NT2/D1 (cell line): ENCODE data around the gene SLC35B4.
"Not testable (repeated sequence)": the region's sequence is repeated elsewhere in the genome, so short reads cannot be mapped to it uniquely, and the experiment has no call there.

Experiments
- DNase-seq: peaks from one replicate; pipeline ENCODE4 v3.0.0-alpha.2; 2011; ENCODE audit warnings: low read depth, low spot score
- H3K27me3 ChIP-seq: 2 replicates; pipeline ENCODE4 v1.6.0; 2011; ENCODE audit warnings: mild to moderate bottlenecking; ENCODE audit not compliant: insufficient read length, insufficient read depth
- H3K36me3 ChIP-seq: 2 replicates; pipeline ENCODE4 v1.6.1; 2011; ENCODE audit warnings: mild to moderate bottlenecking, low read length, mixed read lengths; ENCODE audit not compliant: insufficient read depth, insufficient read length
- H3K4me1 ChIP-seq: 2 replicates; pipeline ENCODE4 v1.5.1; 2011; ENCODE audit not compliant: insufficient read depth, insufficient read length
- H3K4me3 ChIP-seq: 2 replicates; pipeline ENCODE4 v1.5.1; 2011; ENCODE audit warnings: low read depth; ENCODE audit not compliant: insufficient read length
- H3K9ac ChIP-seq: 2 replicates; pipeline ENCODE4 v1.6.0; 2011; ENCODE audit warnings: low read depth; ENCODE audit not compliant: insufficient read length
- H3K9me3 ChIP-seq: 2 replicates; pipeline ENCODE4 v1.5.1; 2011; ENCODE audit warnings: mild to moderate bottlenecking, low read length; ENCODE audit not compliant: insufficient read depth
- SUZ12 ChIP-seq: IDR thresholded peaks from 2 replicates; pipeline ENCODE4 v1.6.1; 2011; ENCODE audit not compliant: insufficient read length, insufficient read depth; ENCODE audit errors: extremely low read depth
- YY1 ChIP-seq: IDR thresholded peaks from 2 replicates; pipeline ENCODE4 v1.6.1; 2011; ENCODE audit not compliant: insufficient read length, insufficient read depth
- ZNF274 ChIP-seq: IDR thresholded peaks from 2 replicates; pipeline ENCODE4 v1.6.1; 2011; ENCODE audit warnings: mild to moderate bottlenecking, low read depth, low read length

The SLC35B4 gene

DNA sequence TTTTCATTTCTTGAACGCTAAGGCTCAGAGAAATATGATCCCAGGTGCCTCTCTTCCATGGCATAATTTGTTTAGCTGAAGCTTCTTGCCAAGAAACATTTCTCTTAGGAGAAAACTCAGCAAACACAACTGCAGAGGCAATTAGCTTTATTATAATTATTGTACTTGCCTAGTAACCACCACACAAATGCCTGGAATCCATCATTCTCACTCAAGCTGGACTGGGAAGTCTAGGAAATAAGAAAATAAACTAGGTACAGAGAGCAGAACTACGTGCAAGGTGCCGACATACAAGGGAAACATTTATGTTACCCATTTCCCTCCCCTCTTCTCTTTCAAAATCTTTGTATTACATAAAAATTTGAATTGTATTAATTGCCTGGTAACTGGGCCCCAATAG is 15.1 kb downstream of the SLC35B4 start:
- Histone ChIP-seq H3K36me3 (peaks cover 71% of the 10 kb centered on the region), H3K4me1 (no peaks in the 10 kb centered on the region), H3K27me3 (no peaks in the 10 kb centered on the region), H3K4me3 (no peak overlapping the region), H3K9ac (no peak overlapping the region), H3K9me3 (no peaks in the 10 kb centered on the region)
- no peak for DNase-seq
- no peak for TF ChIP-seq ZNF274
- TF ChIP-seq SUZ12, result no peak
- TF ChIP-seq YY1, result no peak

DNA sequence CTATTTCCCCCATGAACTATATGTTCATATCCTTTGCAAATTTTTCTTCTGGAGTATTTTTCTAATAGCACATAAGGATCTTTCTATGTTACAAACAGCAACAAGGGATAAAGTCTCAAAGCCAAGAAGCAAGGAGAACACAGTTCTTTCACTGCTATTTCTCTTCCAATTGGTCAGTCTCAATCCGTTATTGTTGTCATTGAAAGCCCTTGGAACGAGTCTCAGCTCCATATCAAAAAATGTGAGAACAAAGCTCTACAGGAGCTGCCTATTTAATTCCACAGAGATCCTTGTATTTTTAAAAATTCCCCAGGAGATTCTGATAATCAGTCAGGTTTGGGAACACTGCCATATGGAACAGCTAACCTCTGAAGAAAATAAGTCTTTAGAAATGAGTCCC is 15.7 kb downstream of the SLC35B4 start:
- Histone ChIP-seq H3K9ac (no peak overlapping the region), H3K36me3 (peaks cover 72% of the 10 kb centered on the region), H3K27me3 (no peaks in the 10 kb centered on the region), H3K9me3 (no peaks in the 10 kb centered on the region), H3K4me3 (no peak overlapping the region), H3K4me1 (no peaks in the 10 kb centered on the region)
- DNase-seq, result no peak
- TF ChIP-seq SUZ12, result no peak
- TF ChIP-seq YY1, result no peak
- no peak for TF ChIP-seq ZNF274

DNA sequence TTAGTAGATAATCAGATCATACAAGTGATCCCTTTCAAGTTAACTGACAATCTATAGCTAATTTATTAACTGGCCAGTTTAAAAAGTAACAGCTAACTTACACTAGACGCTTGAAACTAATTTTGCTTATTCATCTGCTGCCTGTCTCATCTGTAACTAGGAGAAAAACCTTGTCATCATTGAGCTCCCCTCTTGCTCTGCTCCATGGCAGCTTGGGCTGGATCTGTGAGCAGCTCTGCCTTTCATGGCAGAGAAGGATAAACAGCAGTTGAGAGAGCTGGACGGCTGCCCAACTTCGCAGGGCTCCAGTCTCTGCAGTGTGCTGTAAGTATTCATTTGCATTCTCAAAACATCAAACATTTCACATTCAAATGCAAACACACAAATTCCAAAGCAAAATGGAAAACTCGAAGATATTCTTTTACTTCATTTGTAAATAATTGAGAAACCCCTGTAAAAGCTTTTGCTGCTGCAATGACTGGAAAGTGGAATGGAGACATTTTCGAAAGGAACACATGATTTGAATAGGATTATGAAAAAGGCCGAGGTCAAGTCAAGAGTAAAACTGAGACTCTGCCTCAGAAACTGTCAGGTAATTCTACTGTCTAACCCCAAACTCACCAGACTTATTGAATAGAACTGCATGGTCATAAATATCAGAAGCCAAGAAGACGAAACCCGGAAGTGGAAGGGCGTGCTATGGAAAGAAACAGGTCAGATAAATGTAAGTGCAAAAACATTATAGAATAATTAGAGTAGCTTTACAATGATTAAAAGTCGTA is 17.6 kb downstream of the SLC35B4 start:
- no peaks in the 10 kb centered on the region for H3K27me3 ChIP-seq
- peaks cover 78% of the 10 kb centered on the region for H3K36me3 ChIP-seq
- H3K9me3 ChIP-seq, result no peaks in the 10 kb centered on the region
- H3K4me1 ChIP-seq, result no peaks in the 10 kb centered on the region
- H3K4me3 ChIP-seq, result no peak overlapping the region
- peak; percentile 16 for DNase-seq
- TF ChIP-seq YY1 (no peak), SUZ12 (no peak), ZNF274 (no peak)
- H3K9ac ChIP-seq, result no peak overlapping the region

DNA sequence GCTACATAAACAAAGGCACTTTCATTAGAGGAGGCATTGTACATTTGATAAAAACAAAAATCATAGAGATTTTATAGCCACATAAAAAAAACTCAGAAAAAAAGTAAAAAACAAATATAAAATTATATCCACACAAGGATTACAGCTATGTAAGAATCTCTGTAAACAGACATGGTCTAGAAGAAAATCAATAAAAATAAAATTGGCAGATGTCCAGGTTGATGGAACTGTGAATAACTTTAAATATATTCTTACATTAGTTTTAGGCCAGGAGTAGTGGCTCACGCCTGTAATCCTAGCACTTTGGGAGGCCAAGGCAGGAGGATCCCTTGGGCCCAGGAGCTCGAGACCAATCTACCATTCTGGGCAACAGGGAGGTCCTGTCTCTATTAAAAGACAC is 19.2 kb downstream of the SLC35B4 start:
- TF ChIP-seq YY1 (no peak), SUZ12 (no peak), ZNF274 (no peak)

DNA sequence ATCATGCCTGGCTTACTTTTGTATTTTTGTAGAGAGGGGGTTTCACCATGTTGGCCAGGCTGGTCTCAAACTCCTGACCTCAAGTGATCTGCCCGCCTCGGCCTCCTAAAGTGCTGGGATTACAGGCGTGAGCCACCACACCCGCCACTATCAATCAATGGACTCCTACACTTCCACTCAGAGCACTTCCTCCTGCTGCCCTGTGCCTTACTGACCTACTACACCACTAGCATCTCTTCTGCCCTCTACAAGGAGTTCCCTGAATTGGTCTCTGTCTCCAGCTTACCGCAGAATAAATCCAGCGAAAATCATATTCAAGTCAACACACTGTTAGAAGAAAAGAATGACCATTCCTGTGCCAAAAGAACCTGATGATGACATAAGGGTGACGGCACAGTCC is 20.7 kb downstream of the SLC35B4 start:
- H3K9me3 ChIP-seq, H3K9ac ChIP-seq, H3K4me3 ChIP-seq, H3K27me3 ChIP-seq, DNase-seq, H3K4me1 ChIP-seq: not testable (repeated sequence)
- peaks cover 63% of the 10 kb centered on the region for H3K36me3 ChIP-seq

More for the DNA sequence above, 19.2 kb downstream of the SLC35B4 start:
- DNase-seq, result no peak
- Histone ChIP-seq H3K9me3 (no peaks in the 10 kb centered on the region), H3K27me3 (no peaks in the 10 kb centered on the region), H3K9ac (no peak overlapping the region), H3K36me3 (peaks cover 77% of the 10 kb centered on the region), H3K4me3 (no peak overlapping the region), H3K4me1 (no peaks in the 10 kb centered on the region)

DNA sequence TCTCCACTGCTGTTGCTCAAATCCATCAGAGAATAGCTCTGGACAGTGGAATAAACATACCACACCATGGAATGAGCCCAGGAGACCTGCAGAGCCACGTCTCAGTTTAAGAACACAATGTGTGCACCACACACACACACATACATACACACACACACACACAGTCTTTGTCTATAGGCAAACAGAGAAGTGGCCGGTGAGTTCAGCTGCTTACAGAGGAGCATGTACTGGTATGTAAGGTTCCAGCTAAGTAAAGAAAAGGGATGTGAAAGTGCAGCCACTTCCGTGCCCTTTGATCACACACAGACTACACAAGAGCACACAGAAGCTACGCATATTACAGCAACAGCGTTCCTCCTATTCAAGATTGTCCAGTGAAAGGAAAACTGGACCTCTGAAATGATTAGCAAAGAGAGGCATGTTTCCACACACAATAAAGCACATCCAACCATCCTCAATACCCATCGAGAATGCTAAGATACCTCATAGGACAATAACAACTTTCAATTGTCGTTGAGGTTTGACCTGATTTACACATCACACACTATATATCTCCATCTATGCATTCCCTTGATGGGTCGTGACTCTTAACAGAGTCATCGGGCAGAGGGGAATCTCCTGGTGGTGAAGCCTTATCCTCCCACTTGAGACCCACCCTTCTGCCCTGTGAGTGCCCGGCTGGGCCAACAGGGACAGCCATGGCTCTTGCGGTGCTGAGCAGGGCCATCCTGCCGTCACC is 23.6 kb downstream of the SLC35B4 start:
- no peak for TF ChIP-seq YY1
- no peak for TF ChIP-seq ZNF274
- no peak for TF ChIP-seq SUZ12
- no peak overlapping the region for H3K4me3 ChIP-seq
- H3K4me1 ChIP-seq, result no peaks in the 10 kb centered on the region
- peaks cover 42% of the 10 kb centered on the region for H3K36me3 ChIP-seq
- H3K9me3 ChIP-seq, result no peaks in the 10 kb centered on the region
- no peak for DNase-seq
- no peak overlapping the region for H3K9ac ChIP-seq
- H3K27me3 ChIP-seq, result no peaks in the 10 kb centered on the region

DNA sequence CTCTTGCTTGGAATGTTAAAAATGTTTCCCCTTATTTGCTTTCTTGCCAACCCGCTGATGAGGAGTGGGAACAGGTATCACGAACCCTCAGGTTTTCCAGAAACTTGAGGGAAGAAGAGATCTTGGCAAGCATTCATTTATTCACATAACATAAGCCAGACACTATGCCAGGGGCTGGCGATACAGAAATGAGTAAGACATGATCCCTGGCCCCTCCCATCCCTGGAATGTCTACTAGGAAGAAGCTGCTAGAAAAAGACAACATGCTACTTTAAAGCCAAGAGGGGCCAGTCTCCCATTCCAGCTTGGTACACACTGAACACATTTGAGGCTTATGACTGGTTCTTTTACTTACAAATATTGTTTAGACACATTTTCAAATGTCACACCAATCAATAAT is 26.4 kb downstream of the SLC35B4 start:
- DNase-seq, result no peak
- Histone ChIP-seq H3K4me1 (no peaks in the 10 kb centered on the region), H3K9me3 (no peaks in the 10 kb centered on the region), H3K36me3 (peaks cover 19% of the 10 kb centered on the region), H3K4me3 (no peak overlapping the region), H3K9ac (no peak overlapping the region), H3K27me3 (no peaks in the 10 kb centered on the region)
- no peak for TF ChIP-seq ZNF274
- TF ChIP-seq YY1, result no peak
- TF ChIP-seq SUZ12, result no peak
